Mesenteric fat pad (tissue), 1 donor: ENCODE measurements around the gene IGHMBP2. TPM values are rescaled to one million over a fixed set of nuclear protein-coding genes. Genes with fewer than 3 reads are reported as not detected.

ENCODE experiments used
- DNase-seq: peaks from one replicate; pipeline ENCODE4 v3.0.0-alpha.2; 2020; ENCODE audit warnings: low spot score
- total RNA-seq: library from RNA; stranded (reverse); fragmentation: NEBNext Ultra II Directional; extraction: Animal tissue kit (Norgen Biotek cat#: 25700); gene quantifications from one replicate; pipeline ENCODE4 v1.2.1, GENCODE V29; 2021
- donor health status: DM: yes; HTN: yes; CAD: no.

IGHMBP2 gene
- total RNA-seq, 1 donor from 2014 or later: 16.7 TPM

- DNase-seq: peak; percentile 88
Observed at GRCh38 chr11:68978931-68979594, 75.4 kb downstream of the IGHMBP2 start.

GRCh38 chr11:68979931-68980775 lies 76.5 kb downstream of the IGHMBP2 start:
- peak; percentile 84 for DNase-seq

DNA sequence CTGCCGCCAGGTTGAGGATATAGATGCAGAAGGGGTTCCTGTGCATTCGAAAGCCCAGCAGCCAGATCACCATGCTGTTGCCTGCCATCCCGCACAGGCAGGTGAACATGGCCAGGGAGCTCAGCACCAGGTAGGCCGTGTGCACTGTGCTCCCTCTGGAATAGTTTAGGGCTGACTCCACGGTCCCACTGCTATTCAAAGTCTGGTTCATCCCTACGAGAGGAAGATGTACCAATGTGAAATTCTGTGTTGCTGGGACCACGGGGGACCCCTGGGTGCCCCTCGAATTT lies 77.0 kb downstream of the IGHMBP2 start, which contains the start of gene MRGPRD:
Gene MRGPRD (minus strand): TSS at position 211 of the 290 bp plus-strand sequence. CDS start 0 bp downstream, at position 211.
- DNase-seq: peak; percentile 71

DNA sequence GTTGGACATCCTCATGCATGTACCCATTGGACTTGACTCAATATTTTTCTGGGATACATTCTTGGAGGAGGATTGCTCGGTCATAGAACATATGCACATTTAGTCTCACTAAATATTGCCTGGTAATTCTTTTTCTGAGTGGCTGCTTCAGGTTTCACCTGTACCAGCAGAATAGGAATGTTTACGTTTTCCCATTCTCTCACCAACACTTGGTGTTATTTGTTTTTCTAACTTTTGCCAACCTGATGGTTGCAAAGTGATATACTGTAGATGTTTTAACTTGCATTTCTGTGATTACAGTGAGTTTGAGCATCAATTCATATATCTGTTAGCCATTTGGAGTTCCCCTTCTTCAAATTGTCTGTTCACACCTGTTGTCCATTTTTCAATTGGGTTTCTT lies 78.4 kb downstream of the IGHMBP2 start:
- no peak for DNase-seq

DNA sequence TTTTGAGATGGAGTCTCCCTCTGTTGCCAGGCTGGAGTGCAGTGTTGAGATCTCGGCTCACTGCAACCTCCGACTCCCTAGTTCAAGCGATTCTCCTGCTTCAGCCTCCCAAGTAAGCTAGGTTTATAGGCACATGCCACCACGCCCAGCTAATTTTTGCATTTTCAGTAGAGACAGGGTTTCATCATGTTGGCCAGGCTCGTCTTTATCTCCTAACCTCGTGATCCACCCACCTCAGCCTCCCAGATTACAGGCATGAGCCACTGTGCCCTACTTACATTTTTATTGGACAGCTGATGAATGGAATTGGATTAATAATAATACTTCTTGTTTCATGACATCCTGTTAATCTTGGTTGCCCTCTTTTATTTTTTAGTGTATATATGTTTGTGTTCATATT lies 80.1 kb downstream of the IGHMBP2 start:
- peak; percentile 11 for DNase-seq

DNA sequence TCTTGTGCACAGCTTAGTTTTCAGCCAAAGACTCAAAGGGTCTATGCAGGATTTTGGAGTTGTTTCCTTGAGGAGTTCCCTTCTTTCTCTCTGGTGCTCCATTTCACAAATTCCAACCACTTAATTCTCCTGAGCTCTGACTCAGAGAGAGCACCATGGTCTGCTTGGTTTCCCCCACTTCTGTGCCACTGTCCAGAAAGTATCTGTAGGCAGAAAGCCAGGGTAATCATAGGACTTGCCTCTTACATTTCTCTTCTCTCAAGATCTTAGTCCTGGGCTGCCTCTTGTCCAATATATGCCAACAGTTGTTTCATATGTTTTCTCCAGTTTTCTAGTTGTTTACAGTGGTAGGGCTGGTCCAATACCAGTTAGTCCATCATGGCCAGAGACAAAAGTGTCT lies 83.5 kb downstream of the IGHMBP2 start:
- DNase-seq: no peak

DNA sequence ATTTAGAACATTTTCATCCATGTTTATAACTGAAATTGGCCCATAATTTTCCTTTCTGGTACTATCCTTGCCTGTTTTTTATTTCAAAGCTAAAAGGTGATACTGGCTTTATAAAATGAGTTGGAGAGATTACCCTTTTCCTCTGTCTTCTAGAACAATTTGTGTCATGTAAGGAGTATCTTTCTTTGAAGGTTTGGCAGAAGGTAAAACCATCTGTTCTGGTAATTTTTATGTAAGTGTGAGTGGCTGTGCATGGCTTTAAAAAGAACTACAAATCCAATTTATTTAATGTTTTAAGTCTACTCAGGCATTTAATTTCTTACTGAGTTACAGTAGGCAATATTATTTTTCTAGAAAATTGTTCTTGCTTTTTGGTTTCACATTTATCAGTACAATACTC lies 84.8 kb downstream of the IGHMBP2 start:
- no peak for DNase-seq

Other genes starting within 250 kb of the IGHMBP2 start
- 1.4 TPM for gene GAL, start 219.3 kb upstream of the IGHMBP2 start, total RNA-seq
- gene TESMIN, start 152.4 kb upstream of the IGHMBP2 start, total RNA-seq: 0.55 TPM
- 51.9 TPM for gene CPT1A, start 62.0 kb upstream of the IGHMBP2 start, total RNA-seq
- 41.9 TPM for gene MRPL21, start 59 bp upstream of the IGHMBP2 start, total RNA-seq
- not detected for gene MRGPRD, start 77.1 kb downstream of the IGHMBP2 start, total RNA-seq
- gene MRGPRF, start 109.4 kb downstream of the IGHMBP2 start, total RNA-seq: 29.8 TPM
- 17.1 TPM for gene TPCN2, start 145.0 kb downstream of the IGHMBP2 start, total RNA-seq